ENCODE results near the gene SETBP1.

SETBP1 gene

DNA sequence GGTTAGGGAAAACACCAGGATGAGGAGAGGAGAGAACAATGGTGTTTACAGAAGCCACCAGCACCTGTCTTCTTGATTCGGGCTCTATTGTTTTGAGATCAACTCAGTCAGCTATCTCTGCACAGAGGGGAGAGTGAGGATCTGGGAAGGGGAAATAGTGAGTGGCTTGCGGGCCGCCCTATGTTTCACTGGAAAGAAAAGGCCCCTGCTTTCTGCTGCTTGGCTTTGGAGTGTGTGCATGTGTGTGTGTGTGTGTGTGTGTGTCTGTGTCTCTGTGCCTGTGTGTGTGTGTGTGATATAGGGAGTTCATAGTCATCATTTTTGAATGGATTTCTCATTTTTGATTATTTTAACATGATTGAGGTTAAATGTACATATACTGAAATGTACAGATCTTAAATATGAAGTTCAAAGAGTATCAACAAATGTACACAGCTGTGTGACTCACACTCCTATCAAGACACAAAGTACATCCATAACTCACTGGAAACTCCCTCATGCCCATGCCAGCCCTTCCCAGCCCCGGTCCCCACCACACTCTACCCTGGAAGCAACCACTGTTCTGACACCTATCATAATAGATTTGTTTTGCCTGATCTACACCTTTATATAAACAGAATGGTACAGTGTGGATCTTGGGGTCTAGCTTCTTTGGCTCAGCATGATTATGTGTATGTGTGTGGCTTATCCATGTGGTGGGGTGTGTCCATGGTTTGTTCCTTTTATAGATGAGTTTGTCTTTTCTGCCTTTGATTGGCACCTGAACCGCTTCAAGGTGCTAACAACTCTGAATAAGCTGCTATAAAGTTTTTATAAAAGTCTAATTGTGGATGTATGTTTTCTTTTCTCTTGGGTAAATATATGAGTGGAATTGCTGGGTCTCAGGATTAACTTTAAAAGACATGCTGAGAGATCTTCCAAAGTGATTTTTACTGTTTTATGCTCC, 258.3 kb downstream of the SETBP1 start:
- no peak for DNase-seq (ENCODE audit: low read depth)

DNA sequence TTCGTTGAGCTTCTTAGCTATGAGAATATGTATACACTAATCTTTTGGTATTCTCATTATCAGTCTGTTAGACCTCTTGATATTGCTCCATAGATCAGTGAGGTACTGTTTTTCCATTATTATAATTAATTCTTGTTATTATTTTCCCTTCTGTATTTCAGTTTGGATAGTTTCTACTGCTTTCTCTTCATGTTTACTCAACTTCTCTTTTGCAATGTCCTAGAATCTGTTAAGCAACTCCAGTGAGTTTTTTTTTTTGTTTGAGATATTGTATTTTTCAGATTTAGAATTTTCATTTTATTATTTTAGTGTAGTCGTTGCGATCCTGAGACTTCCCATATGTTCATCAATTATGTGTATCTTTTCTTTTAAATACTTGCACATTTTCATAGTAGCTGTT, 260.8 kb downstream of the SETBP1 start:
- no peak for DNase-seq (ENCODE audit: low read depth)

DNA sequence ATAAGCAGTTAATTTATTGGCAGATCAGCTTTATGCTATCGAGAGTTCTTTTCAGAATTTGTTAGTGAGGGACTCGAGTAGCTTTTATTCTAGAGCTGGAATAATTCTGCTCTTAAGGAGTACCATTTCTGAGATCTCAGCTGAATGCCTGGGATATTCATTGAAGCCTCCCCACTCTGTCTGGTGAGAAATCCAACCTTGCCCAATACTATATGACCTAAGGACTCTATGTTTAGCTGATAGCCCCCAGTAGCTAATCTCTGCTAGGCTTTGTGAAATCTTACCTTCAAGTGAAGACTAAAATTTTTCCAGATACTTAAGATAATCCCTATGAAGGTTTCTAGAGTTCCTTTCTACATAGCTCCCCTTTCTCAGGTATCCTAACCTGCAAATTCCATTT, 261.4 kb downstream of the SETBP1 start:
- no peak for DNase-seq (ENCODE audit: low read depth)

DNA sequence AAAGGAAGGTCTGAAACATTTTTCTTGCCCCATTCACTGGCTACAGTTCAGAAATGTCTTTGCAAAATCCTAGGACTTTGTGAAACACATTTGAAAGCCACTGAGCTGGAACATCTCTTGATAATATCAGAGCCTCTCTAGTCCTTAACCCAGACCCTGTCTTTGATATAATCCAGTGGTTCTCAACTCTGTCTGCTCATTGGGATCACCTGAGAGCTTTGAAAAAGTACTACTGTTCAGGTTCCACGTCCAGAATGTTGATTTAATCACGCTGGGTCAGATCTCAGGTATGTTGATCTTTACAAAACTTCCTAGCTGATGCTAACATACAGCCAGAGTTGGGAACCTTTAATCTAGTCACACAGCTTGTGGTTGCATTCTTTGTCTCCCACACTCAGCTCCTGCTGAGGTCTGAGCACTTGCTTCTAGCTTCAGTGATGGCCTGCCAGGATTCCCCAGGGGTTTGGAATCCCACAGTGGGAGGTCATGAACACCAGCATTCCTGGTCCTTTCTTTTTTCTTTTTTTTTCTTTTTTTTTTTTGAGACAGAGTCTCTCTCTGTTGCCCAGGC, 262.7 kb downstream of the SETBP1 start:
- no peak for DNase-seq (ENCODE audit: low read depth)

DNA sequence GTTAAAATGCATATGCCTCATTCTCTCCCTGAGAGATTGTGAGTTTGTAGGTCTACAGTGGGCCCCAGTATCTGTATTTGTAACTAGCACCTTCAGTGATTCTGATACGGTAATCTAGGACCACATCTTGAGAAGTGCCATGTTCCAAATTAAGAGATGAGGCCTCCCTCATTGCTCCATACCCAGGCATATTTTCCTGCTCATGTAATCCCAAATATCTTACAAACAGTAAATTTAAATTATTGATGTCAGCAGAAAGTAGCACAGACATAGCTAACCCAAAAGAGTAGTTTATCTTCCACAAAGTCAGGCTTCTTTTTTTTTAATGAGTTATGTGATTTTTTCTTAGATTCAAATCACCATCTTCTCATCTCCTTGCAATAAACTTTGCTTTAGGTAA, 263.8 kb downstream of the SETBP1 start:
- no peak for DNase-seq (ENCODE audit: low read depth)

DNA sequence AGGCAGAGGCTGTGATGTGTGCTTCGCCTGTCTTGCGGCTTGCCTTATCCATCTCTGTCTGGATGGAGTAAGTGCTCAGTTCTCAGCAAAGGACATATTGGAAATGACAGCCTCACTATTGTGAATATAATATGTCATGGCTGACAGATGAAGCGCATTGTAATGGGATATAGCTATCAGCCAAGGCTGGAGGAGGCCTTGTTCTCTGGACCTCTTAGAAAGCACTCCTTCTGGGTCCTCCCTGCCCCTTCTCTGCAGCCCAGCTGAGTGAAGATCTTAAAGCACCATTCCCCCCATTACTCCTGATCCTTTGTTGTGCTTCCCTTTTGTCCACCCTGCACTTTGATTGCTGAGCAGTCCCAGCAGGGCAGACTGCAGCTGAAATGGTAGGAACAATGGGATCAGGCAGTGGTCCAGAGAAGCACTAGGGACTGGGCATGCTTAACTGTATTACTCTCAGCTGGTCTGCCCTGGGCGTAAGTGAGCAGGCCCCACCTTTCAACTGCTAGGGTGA, 265.3 kb downstream of the SETBP1 start:
- DNase-seq (ENCODE audit: low read depth): no peak

DNA sequence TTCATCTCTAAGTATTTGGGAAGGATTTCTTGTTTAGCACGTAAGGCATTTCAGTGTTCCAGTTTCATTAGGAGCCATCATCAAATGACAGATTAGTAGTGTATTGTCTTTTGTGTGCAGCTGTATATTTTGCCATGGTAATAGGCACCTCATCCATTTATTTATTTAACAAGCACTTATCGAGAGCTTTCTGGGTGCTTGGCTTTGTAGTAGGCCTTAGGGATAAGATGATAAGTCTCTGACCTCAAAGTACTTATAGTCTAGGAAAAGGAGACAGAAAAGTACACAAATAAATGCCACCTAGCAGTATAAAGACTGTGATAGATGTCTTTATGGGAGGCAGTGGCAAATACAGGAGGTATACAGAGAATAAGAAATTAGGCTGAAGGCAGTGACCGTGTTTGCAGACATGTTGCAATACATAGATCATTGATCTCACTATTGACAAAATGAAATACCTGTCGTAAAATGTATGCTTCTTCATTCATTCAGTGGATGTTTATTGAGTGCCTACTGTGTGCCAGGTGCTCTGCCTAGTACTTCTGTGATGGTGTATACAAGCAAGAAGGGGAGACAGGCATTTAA, 265.9 kb downstream of the SETBP1 start:
- no peak for DNase-seq (ENCODE audit: low read depth)

DNA sequence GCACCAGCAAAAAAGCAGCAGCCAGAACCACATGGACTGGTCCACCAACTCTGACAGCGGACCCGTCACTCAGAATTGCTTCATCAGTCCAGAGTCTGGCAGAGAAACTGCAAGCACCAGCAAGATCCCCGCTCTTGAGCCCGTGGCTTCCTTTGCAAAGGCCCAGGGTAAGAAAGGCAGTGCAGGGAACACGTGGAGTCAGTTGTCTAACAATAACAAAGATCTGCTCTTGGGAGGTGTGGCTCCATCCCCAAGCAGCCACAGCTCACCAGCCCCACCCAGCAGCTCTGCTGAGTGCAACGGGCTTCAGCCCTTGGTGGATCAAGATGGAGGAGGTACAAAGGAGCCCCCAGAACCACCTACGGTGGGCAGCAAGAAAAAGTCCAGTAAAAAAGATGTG, 269.3 kb downstream of the SETBP1 start:
- no peak for DNase-seq (ENCODE audit: low read depth)

DNA sequence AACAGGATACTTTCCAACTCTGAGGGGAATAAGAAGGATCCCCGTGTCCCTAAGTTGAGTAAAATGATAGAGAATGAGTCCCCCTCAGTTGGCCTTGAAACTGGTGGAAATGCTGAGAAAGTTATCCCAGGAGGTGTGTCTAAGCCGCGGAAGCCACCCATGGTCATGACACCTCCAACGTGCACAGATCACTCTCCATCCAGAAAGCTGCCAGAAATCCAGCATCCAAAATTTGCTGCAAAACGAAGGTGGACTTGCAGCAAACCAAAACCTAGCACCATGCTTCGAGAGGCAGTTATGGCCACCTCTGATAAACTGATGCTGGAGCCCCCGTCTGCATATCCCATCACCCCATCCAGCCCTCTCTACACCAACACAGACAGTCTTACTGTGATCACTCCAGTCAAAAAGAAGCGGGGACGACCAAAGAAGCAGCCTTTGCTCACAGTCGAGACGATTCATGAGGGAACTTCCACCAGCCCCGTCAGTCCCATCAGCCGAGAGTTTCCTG, 270.1 kb downstream of the SETBP1 start:
- no peak for DNase-seq (ENCODE audit: low read depth)

DNA sequence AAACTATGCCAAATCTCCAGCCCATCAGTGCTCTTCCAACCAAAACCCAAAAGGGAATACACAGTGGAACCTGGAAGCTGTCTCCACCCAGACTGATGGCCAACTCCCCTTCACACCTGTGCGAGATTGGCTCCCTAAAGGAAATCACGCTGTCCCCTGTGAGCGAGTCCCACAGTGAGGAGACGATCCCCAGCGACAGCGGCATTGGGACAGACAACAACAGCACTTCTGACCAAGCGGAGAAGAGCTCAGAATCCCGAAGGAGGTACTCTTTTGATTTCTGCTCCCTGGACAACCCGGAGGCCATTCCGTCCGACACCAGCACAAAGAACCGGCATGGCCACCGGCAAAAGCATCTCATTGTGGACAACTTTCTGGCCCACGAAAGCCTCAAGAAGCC, 271.1 kb downstream of the SETBP1 start:
- DNase-seq (ENCODE audit: low read depth): no peak

DNA sequence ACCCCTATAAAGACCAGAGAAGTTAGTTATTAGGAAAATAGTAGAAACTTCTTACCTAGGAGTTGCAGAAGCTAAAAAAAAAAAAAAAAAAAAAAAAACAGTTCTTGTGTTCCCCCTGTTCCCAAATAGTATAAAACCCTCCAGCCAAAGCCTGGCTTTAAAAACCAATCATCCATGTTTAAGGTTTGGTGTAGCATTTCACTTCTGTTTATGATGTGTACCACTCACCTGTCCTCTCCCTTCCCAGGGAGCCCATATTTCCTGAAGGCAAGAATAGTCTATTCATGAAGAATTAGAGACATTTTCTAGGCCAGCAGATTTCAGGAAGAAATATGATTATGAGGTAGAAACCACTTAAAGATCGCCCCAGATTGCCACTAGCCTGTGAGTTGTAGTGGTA, 273.6 kb downstream of the SETBP1 start:
- no peak for DNase-seq (ENCODE audit: low read depth)

DNA sequence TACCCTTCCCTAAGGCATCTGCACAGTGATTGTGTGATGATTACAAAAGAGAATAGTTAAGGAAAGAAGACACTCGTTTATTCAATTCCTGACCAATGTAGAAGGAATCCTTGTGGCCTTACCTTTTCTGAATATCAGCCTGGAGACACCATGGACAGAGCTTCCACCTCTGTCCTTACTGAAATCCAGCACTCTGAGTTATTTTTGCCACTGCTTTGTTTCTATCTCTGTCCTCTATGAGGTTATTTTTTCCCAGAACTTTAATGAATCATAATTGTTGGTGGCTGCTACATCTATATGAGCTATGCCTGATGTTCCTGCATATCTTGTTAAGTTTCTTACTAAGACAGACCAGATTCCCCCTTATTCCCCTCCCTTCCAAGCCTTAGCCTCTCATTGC, 275.1 kb downstream of the SETBP1 start:
- DNase-seq (ENCODE audit: low read depth): no peak

DNA sequence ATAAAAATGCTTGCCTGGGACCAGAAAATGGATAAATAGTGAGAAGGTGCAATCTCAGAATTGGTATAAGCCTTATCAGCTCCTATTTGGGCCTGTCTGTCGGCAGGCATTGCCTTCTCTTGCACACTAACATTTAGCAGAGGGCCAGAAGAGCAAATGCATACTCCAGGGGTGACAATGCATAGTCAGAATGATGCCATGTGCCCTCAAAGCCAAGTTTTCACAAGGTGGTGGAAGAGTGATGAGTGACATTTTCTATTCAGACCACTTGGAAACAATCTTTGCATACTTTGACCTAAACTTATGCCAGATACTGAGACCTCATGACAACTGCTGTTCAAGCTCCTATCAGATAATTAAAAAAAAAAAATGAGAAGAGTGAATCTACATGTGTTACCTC, 276.3 kb downstream of the SETBP1 start:
- no peak for DNase-seq (ENCODE audit: low read depth)

DNA sequence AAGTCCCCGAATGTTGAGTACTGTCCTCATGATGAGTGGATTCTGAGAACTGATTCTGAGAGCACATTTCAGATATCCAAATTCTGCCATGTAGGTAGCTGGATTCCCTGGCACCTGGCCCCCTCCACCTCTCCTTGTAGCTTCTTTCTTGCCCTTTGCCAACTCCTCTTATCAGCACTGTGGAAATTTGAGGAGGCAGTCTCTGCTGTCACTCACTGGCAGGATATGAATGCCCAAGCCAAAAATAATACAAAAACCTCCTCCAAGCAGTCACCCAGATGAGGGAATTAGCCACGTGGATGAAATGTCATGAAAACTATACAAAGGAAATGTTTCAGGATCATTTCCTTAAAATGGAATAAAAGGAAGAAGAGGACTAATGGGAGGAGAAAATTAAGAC, 276.8 kb downstream of the SETBP1 start:
- DNase-seq (ENCODE audit: low read depth): no peak

DNA sequence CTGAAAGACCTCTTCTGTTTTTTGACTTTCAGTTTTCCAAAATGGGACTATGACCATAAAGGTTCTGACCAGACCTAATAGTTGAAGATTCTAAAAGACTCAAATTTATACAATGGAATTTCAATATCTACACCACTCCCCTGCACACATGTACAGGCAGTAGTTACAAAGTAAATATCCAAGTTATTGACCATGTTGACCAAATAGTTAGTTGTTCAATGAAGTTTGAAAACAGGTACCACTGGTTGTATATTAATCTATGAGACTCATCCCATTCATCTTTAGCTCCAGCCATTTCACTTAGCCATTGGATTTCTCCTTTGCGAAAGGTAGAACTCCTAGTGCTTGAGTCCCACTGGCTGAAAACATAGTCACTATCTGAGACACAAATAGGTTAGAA, 277.4 kb downstream of the SETBP1 start:
- no peak for DNase-seq (ENCODE audit: low read depth)

DNA sequence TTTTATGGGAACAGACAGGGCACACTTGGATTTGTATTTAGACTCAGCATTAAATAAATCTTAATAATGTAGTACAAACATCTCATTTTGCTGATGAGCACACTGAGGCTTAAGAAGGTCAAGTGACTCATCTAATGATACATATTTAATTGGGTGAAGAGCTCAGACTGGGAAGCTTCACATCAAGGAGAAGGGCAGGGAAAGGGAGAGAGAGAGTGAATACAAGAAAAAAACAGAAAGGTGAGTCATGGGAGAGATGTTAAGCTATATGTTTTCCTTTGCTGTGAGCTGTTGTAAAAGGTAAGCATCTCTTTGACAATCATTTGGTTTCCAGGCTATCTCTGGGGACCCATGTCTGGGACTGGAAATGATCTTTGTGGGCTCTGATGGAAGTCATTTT, 277.8 kb downstream of the SETBP1 start:
- no peak for DNase-seq (ENCODE audit: low read depth)

DNA sequence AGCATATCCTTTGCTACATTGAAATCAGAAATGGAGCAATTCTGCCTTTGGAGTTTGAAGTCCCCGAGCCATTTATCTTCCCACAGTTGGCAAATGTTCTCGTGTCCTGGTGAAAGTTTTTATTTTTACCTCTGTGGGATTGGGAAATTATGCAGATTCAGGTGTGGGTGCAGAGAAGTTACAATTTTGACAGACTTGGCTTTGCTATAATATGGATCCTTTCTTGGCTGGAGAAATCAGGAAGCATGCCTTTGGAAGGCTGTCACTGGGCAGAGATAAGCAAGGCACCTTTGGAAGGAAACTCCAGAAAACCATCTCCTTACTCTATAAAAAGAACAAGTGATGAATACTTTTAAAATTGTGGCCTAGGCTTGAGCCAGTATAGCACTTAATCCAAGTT, 278.3 kb downstream of the SETBP1 start:
- DNase-seq (ENCODE audit: low read depth): no peak

DNA sequence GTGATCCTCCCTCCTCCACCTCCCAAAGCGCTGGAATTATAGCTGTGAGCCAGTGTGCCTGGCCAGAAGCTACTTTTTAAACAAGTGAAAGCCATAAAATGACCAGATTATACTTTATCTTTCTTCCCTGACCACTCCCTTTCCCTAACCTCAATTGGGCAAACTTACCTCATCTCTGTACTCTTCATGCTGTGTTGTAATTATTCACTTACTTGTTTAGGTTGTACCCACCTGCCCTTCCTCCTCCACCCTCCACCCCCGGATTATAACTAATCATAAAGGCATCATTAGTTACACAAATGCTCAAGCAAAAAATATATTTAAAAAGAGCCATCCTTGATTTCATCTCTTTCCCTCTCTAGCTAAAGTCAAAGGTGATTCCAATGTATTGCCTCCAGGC, 279.9 kb downstream of the SETBP1 start:
- no peak for DNase-seq (ENCODE audit: low read depth)

DNA sequence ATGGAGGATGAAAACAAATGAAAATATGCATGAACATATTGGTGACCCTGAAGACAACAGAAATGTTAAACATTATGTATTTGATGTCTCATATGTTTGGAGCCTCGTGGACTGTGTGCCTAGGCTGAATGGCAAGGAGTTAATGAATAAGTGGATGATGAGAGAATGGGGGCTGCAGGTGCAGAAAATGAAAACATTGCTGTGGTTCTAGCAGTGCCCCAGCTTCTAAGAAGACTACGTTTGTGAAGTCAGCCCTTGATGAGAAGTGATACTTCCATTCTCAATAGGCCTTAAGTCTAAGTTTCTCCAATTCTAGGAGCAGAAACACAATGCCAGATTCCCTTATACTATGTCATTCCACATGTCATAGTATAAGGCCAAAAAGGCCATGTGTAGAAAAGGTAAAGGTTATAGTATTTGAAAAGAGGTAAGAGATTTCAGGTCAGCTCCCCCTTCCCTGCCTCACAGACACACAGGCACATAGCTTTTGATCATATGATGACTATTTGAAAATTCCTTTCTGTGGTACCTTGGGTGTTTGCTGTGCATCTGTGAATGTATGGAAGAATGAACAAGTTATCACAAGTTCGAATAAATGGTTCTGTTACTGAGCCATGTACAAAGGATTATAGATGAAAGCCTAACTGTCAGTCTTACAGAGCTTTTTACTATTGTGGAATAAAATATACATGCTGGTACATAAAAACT, 280.8 kb downstream of the SETBP1 start:
- no peak for DNase-seq (ENCODE audit: low read depth)

DNA sequence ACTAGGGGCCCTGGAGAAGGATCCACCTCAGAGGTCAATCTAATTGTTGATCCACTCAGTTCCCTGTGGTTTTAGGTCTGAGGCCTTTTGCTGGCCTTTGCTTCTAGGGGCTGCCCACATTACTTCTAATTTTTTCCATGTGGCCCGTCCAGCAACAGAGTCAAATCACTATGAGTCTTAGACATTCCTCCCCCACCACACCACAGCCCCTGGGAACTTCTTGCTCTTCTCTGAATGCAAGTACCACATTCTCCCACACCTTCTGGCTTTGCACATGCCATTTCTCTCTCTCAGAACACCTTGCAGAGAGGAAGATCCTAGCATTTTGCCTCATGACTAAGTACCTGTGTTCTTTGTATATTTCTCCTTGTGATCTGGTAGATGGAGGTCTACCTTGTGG, 286.9 kb downstream of the SETBP1 start:
- no peak for DNase-seq (ENCODE audit: low read depth)

DNA sequence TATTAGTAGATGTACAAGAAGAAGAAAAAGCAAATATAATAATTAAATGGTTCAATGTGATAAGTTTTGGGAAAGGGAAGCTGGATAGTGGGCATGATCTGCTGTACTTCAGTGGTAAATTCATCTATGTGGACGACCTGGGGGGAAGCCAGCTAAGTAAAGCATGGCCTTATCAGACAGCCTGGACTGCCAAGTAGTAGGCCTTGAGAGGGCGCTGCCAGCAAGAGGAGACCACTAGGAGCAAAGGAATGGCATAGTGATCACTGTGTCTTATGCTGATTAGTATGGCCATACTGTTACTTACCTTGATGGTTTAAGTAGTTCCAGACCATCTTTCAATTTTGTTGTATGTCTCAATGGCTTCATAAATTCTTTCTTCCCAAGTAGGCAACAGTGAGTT, 287.6 kb downstream of the SETBP1 start:
- no peak for DNase-seq (ENCODE audit: low read depth)

DNA sequence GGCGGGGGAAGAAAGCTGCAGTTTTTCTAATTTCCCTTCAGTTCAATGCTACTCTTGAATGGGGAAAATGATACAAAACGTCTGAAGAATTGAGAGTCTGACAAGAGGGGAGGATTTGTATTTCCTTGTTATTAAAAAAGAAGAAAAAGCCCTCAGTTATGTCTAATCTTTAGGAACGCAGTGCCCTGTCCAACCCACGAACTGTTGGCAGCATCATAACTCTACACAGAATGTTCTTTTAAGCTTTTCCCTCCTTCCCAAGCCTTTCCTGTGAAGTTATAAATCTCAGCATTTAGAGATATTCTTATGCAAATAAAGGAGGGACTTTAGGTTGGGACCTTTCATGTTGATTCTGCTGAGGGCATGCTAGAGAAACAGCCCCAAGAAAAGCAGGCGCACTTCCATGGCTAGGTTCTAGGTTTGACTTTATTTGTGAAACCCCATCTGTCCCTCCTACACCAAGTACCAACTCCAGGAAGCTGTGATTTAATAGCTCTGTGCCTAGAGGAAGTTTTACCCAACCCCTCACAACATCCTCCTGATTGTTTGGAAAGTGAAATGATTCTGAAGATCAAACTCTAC, 288.6 kb downstream of the SETBP1 start:
- DNase-seq (ENCODE audit: low read depth): no peak
